ENCODE data around the gene ELMO3. TPM values are rescaled to one million over a fixed set of nuclear protein-coding genes. Genes with fewer than 3 reads are reported as not detected.

ELMO3 gene
- total and polyA plus RNA-seq, 2 of the 13 experiments (the other 11 are each of a cell fraction or from before 2014, with no cell fraction given) = 2.6 to 4.0 TPM

- no peak for TF ChIP-seq SKIL (CRISPR knock-in tag; IDR thresholded peaks at IDR 0.05; ENCODE audit: borderline replicate concordance)
- peak; percentile 27 for TF ChIP-seq HNRNPLL (IDR thresholded peaks at IDR 0.05; ENCODE audit: low read depth, low read length, poor library complexity, severe bottlenecking)
- TF ChIP-seq NFRKB (IDR thresholded peaks at IDR 0.05) = no peak
- TF ChIP-seq ZNF232 (CRISPR knock-in tag; IDR thresholded peaks at IDR 0.05; ENCODE audit: borderline replicate concordance) = no peak
- TF ChIP-seq ZNF790 (CRISPR knock-in tag; IDR thresholded peaks at IDR 0.05; ENCODE audit: borderline replicate concordance) = no peak
- no peak for TF ChIP-seq RELA (CRISPR knock-in tag; IDR thresholded peaks at IDR 0.05)
- no peak for TF ChIP-seq CREM (IDR thresholded peaks at IDR 0.05)
- TF ChIP-seq CREM (CRISPR knock-in tag; IDR thresholded peaks at IDR 0.05) = no peak
- no peak for TF ChIP-seq ZNF75D (CRISPR knock-in tag; IDR thresholded peaks at IDR 0.05; ENCODE audit: borderline replicate concordance)
- TF ChIP-seq ZNF256 (CRISPR knock-in tag; conservative IDR thresholded peaks at IDR 0.05) = no peak
- no peak for TF ChIP-seq KLF13 (CRISPR knock-in tag; IDR thresholded peaks at IDR 0.05)
- TF ChIP-seq ZNF251 (CRISPR knock-in tag; IDR thresholded peaks at IDR 0.05) = no peak
- TF ChIP-seq ZNF275 (CRISPR knock-in tag; IDR thresholded peaks at IDR 0.05; ENCODE audit: borderline replicate concordance) = 0 out of 2 replicates have a peak, but pooled peaks have one; percentile 71
- no peak for TF ChIP-seq GABPA (IDR thresholded peaks at IDR 0.05; ENCODE audit: low read depth, low read length)
- TF ChIP-seq GABPA (CRISPR knock-in tag; IDR thresholded peaks at IDR 0.05; ENCODE audit: low read depth) = no peak
- no peak for TF ChIP-seq ZNF367 (CRISPR knock-in tag; IDR thresholded peaks at IDR 0.05; ENCODE audit: borderline replicate concordance)
- TF ChIP-seq KDM3A (CRISPR knock-in tag; IDR thresholded peaks at IDR 0.05; ENCODE audit: low read depth) = no peak
- no peak for TF ChIP-seq HINFP (CRISPR knock-in tag; IDR thresholded peaks at IDR 0.05; ENCODE audit: low read depth)
- TF ChIP-seq ZNF329 (CRISPR knock-in tag; IDR thresholded peaks at IDR 0.05; ENCODE audit: low read depth) = no peak
- TF ChIP-seq ZNF558 (CRISPR knock-in tag; IDR thresholded peaks at IDR 0.05; ENCODE audit: borderline replicate concordance) = no peak
- no peak for TF ChIP-seq ZBTB7A (CRISPR knock-in tag; IDR thresholded peaks at IDR 0.05)
- no peak for TF ChIP-seq ZNF234 (CRISPR knock-in tag; conservative IDR thresholded peaks at IDR 0.05)
- TF ChIP-seq SP2 (CRISPR knock-in tag; IDR thresholded peaks at IDR 0.05) = no peak
Observed at GRCh38 chr16:67150047-67150832, 48.7 kb upstream of the ELMO3 start (continued).

Measured in HepG2 (cell line).